ENCODE data around the gene DSCAM. TPM values are rescaled to one million over a fixed set of nuclear protein-coding genes. Genes with fewer than 3 reads are reported as not detected.

Gene DSCAM
- total and polyA plus RNA-seq, 2 donors (not counting 3 experiments of a cell fraction or from before 2014, with no cell fraction given): not detected

DNA sequence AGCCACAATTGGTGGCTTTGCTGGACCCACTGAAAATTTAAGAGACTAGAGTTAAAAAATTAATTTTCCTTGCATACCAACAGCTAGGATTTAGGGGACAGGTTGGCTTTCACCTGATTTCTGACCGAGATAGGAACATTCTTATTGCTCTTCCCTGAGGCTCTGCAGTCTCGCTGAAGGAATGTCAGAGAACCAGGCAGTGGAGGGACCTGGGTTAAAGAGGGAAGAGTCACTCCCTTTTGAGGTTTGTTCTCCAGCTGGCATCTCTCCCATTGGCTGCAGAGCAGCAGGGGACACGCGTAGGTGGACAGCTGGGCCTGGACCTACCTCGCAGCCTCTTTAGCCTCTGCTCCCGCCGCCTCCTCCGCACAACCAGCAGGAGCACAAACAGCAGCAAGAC is 772.2 kb downstream of the DSCAM start:
- TF ChIP-seq EZH2 (IDR thresholded peaks at IDR 0.05; ENCODE audit: borderline replicate concordance, low read depth, low read length, severe bottlenecking) (no peak), POLR2AphosphoS5 (IDR thresholded peaks at IDR 0.05; ENCODE audit: insufficient read depth, low read depth, low read length) (no peak), FOS (IDR thresholded peaks at IDR 0.05; ENCODE audit: borderline replicate concordance, insufficient read depth, low read length) (no peak), MYC (IDR thresholded peaks at IDR 0.05; ENCODE audit: low read depth, low read length) (no peak), JUN (IDR thresholded peaks at IDR 0.05; ENCODE audit: borderline replicate concordance, insufficient read depth, insufficient read length, low read depth) (no peak), GATA2 (IDR thresholded peaks at IDR 0.05; ENCODE audit: insufficient read depth, insufficient read length, low read depth, low read length) (no peak), POLR2A (IDR thresholded peaks at IDR 0.05; ENCODE audit: low read depth, low read length) (no peak)
- TF ChIP-seq, protein P1, sequence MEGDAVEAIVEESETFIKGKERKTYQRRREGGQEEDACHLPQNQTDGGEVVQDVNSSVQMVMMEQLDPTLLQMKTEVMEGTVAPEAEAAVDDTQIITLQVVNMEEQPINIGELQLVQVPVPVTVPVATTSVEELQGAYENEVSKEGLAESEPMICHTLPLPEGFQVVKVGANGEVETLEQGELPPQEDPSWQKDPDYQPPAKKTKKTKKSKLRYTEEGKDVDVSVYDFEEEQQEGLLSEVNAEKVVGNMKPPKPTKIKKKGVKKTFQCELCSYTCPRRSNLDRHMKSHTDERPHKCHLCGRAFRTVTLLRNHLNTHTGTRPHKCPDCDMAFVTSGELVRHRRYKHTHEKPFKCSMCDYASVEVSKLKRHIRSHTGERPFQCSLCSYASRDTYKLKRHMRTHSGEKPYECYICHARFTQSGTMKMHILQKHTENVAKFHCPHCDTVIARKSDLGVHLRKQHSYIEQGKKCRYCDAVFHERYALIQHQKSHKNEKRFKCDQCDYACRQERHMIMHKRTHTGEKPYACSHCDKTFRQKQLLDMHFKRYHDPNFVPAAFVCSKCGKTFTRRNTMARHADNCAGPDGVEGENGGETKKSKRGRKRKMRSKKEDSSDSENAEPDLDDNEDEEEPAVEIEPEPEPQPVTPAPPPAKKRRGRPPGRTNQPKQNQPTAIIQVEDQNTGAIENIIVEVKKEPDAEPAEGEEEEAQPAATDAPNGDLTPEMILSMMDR (IDR thresholded peaks at IDR 0.05; ENCODE audit: extremely low read depth in 1 of 2, insufficient read depth in 1 of 2, low read depth in 1 of 2, low read length in 2 of 2): no peak
- TF ChIP-seq, protein P2, sequence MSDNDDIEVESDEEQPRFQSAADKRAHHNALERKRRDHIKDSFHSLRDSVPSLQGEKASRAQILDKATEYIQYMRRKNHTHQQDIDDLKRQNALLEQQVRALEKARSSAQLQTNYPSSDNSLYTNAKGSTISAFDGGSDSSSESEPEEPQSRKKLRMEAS (IDR thresholded peaks at IDR 0.05; ENCODE audit: insufficient read depth, insufficient read length): no peak
- Histone ChIP-seq H3K9ac (replicated peaks; ENCODE audit: extremely low read depth, insufficient read depth, low read length) (no peak overlapping the region), H3K27ac (ENCODE audit: insufficient read depth, low read depth, low read length) (no peak overlapping the region), H3K36me3 (ENCODE audit: control insufficient read depth in 2 of 2, extremely low read depth in 1 of 2, insufficient read depth in 2 of 2, low read length in 2 of 2) (no peaks in the 10 kb centered on the region), H3K4me2 (ENCODE audit: insufficient read depth, low read length) (no peak overlapping the region), H3K27me3 (ENCODE audit: control insufficient read depth in 2 of 2, insufficient read depth in 2 of 2, low read length in 2 of 2) (no peaks in the 10 kb centered on the region), H3K4me3 (replicated peaks in 1 of 3; ENCODE audit: insufficient read depth in 1 of 3, low read depth in 1 of 3, low read length in 3 of 3) (no peak overlapping the region), H3K9me3 (replicated peaks; ENCODE audit: control insufficient read depth, insufficient read depth, low read length) (peaks cover 8% of the 10 kb centered on the region), H4K20me1 (replicated peaks; ENCODE audit: control insufficient read depth, extremely low read depth, insufficient read depth, low read length) (no peaks in the 10 kb centered on the region), H2AFZ (ENCODE audit: low read depth, low read length) (no peak overlapping the region), H3K9me1 (replicated peaks; ENCODE audit: control insufficient read depth, extremely low read depth, insufficient read depth, low read length) (no peaks in the 10 kb centered on the region), H3K79me2 (ENCODE audit: control insufficient read depth, insufficient read depth, low read length) (no peaks in the 10 kb centered on the region), H3K4me1 (ENCODE audit: control insufficient read depth, extremely low read depth, insufficient read depth, low read length) (no peaks in the 10 kb centered on the region)
- CTCF ChIA-PET: no interaction called here
- DNase-seq (ENCODE audit: low read depth, low spot score) (no peak), FAIRE-seq (no peak)
- intact Hi-C loops (cut with micrococcal nuclease): no loop called here
- POLR2A ChIA-PET: no interaction called here
- dilution Hi-C loops (cut with MboI; ENCODE audit: extremely low pct_ligation_motif_present, low sequenced_read_pairs): no loop called here
- BruUV-seq (replicated peaks): no TSS peak
